H9 (cell line): ENCODE results near the gene SPEG. TPM values are rescaled to one million over a fixed set of nuclear protein-coding genes. Genes with fewer than 3 reads are reported as not detected.

Experiments
- DNase-seq: peaks from one replicate; pipeline ENCODE4 v3.0.0-alpha.2; 2017
- H2AFZ ChIP-seq: one replicate; pipeline ENCODE4 v1.6.1; 2013; ENCODE audit warnings: mild to moderate bottlenecking, low read length, control low read depth, moderate library complexity
- H2AK5ac ChIP-seq: 2 replicates; pipeline ENCODE4 v1.6.1; 2013; ENCODE audit warnings: low read length, control low read depth, mixed read lengths; ENCODE audit not compliant: insufficient read length
- H2BK120ac ChIP-seq: one replicate; pipeline ENCODE4 v1.6.1; 2013; ENCODE audit warnings: low read depth, mild to moderate bottlenecking, low read length, control low read depth, inconsistent platforms; ENCODE audit not compliant: poor library complexity, severe bottlenecking
- H2BK12ac ChIP-seq: 2 replicates; pipeline ENCODE4 v1.6.1; 2013; ENCODE audit warnings: low read length, control low read depth, mixed read lengths, low read depth; ENCODE audit not compliant: insufficient read length
- H2BK15ac ChIP-seq: 2 replicates; pipeline ENCODE4 v1.6.1; 2013; ENCODE audit warnings: low read depth, low read length, control low read depth
- H2BK20ac ChIP-seq: one replicate; pipeline ENCODE4 v1.6.1; 2013; ENCODE audit warnings: low read depth, mild to moderate bottlenecking, low read length, control low read depth, inconsistent platforms; ENCODE audit not compliant: poor library complexity, severe bottlenecking
- H2BK5ac ChIP-seq: 2 replicates; pipeline ENCODE4 v1.6.1; 2013; ENCODE audit warnings: low read length, control low read depth, mixed read lengths; ENCODE audit not compliant: insufficient read length
- H3K14ac ChIP-seq: 2 replicates; pipeline ENCODE4 v1.6.1; 2013; ENCODE audit warnings: low read length, control low read depth; ENCODE audit not compliant: insufficient read depth
- H3K18ac ChIP-seq: 2 replicates; pipeline ENCODE4 v1.6.1; 2013; ENCODE audit warnings: low read depth, mild to moderate bottlenecking, mixed read lengths, low read length, control low read depth; ENCODE audit not compliant: insufficient read length
- H3K23ac ChIP-seq: 2 replicates; pipeline ENCODE4 v1.6.1; 2013; ENCODE audit warnings: low read length, control low read depth, mixed read lengths, low read depth; ENCODE audit not compliant: insufficient read length
- H3K23me2 ChIP-seq: 2 replicates; pipeline ENCODE4 v1.6.1; 2013; ENCODE audit warnings: low read depth, mild to moderate bottlenecking, mixed read lengths, low read length, control low read depth; ENCODE audit not compliant: insufficient read length, poor library complexity, severe bottlenecking
- H3K27ac ChIP-seq: 2 replicates; pipeline ENCODE4 v1.5.1; 2013; ENCODE audit warnings: low read length, control low read depth, mixed read lengths, low read depth; ENCODE audit not compliant: insufficient read length
- H3K27me3 ChIP-seq: 2 replicates; pipeline ENCODE4 v1.6.1; 2013; ENCODE audit warnings: low read length, control low read depth, inconsistent platforms; ENCODE audit not compliant: insufficient read depth
- H3K4ac ChIP-seq: 2 replicates; pipeline ENCODE4 v1.6.1; 2013; ENCODE audit warnings: low read depth, mild to moderate bottlenecking, control low read depth, inconsistent platforms, low read length, moderate library complexity
- H3K4me1 ChIP-seq: 2 replicates; pipeline ENCODE4 v1.6.1; 2013; ENCODE audit warnings: low read length, control low read depth, inconsistent platforms; ENCODE audit not compliant: insufficient read depth
- H3K4me2 ChIP-seq: 2 replicates; pipeline ENCODE4 v1.6.1; 2013; ENCODE audit warnings: low read length, control low read depth, mixed read lengths; ENCODE audit not compliant: insufficient read length, insufficient read depth
- H3K56ac ChIP-seq: 2 replicates; pipeline ENCODE4 v1.6.1; 2013; ENCODE audit warnings: low read depth, mild to moderate bottlenecking, mixed read lengths, low read length, control low read depth; ENCODE audit not compliant: insufficient read length
- H3K79me1 ChIP-seq: 2 replicates; pipeline ENCODE4 v1.6.1; 2013; ENCODE audit warnings: low read depth, mild to moderate bottlenecking, moderate library complexity, low read length, control low read depth, inconsistent platforms; ENCODE audit not compliant: insufficient read depth, poor library complexity, severe bottlenecking
- H3K79me2 ChIP-seq: 2 replicates; pipeline ENCODE4 v1.6.1; 2013; ENCODE audit warnings: low read length, control low read depth, inconsistent platforms; ENCODE audit not compliant: insufficient read depth
- H3K9ac ChIP-seq: 2 replicates; pipeline ENCODE4 v1.6.1; 2013; ENCODE audit warnings: low read length, control low read depth, mixed read lengths; ENCODE audit not compliant: insufficient read length; ENCODE audit errors: extremely low read depth
- H3K9me3 ChIP-seq: one replicate; pipeline ENCODE4 v1.6.1; 2013; ENCODE audit warnings: low read depth, low read length, inconsistent platforms; ENCODE audit not compliant: control insufficient read depth
- H3T11ph ChIP-seq: one replicate; pipeline ENCODE4 v1.6.1; 2013; ENCODE audit warnings: mild to moderate bottlenecking, low read length, control low read depth, inconsistent platforms
- H4K20me1 ChIP-seq: one replicate; pipeline ENCODE4 v1.6.1; 2013; ENCODE audit not compliant: control insufficient read depth, insufficient read length, insufficient read depth
- H4K5ac ChIP-seq: 2 replicates; pipeline ENCODE4 v1.6.1; 2013; ENCODE audit warnings: low read depth, mild to moderate bottlenecking, mixed read lengths, low read length, control low read depth; ENCODE audit not compliant: insufficient read length
- H4K8ac ChIP-seq: replicated peaks from 2 replicates; pipeline ENCODE4 v1.6.1; 2013; ENCODE audit warnings: low read length, control low read depth, mixed read lengths, low read depth; ENCODE audit not compliant: insufficient read length
- H4K91ac ChIP-seq: 2 replicates; pipeline ENCODE4 v1.6.1; 2013; ENCODE audit warnings: low read depth, mild to moderate bottlenecking, moderate library complexity, mixed read lengths, low read length, control low read depth; ENCODE audit not compliant: insufficient read length
- H3K27ac Mint-ChIP-seq, 3 experiments: 2 replicates in 2 of 3; 3 replicates in 1 of 3; pipeline ENCODE4 v1.8.0; 2020 to 2021; ENCODE audit warnings: mixed read lengths in 3 of 3, mild to moderate bottlenecking in 1 of 3, moderate library complexity in 1 of 3
- H3K27me3 Mint-ChIP-seq: 2 replicates; pipeline ENCODE4 v1.8.0; 2021; ENCODE audit warnings: low read depth, mild to moderate bottlenecking, moderate library complexity, mixed read lengths
- H3K36me3 Mint-ChIP-seq, 3 experiments: 2 replicates in 2 of 3; 3 replicates in 1 of 3; pipeline ENCODE4 v1.8.0; 2020 to 2021; ENCODE audit warnings: low read depth in 3 of 3, mixed read lengths in 3 of 3; ENCODE audit not compliant: insufficient read depth in 1 of 3
- H3K4me1 Mint-ChIP-seq, 2 experiments: 2 replicates each; pipeline ENCODE4 v1.8.0; 2020; ENCODE audit warnings: mixed read lengths in 2 of 2
- H3K4me3 Mint-ChIP-seq, 2 experiments: 2 replicates in 1 of 2; 3 replicates in 1 of 2; pipeline ENCODE4 v1.8.0; 2020 to 2021; ENCODE audit warnings: mild to moderate bottlenecking in 2 of 2, mixed read lengths in 2 of 2, moderate library complexity in 1 of 2
- H3K9me3 Mint-ChIP-seq, 2 experiments: 2 replicates in 1 of 2; 3 replicates in 1 of 2; pipeline ENCODE4 v1.8.0; 2020; ENCODE audit warnings: mild to moderate bottlenecking in 2 of 2, mixed read lengths in 2 of 2, moderate library complexity in 1 of 2
- WGBS: extraction: QIAGEN DNeasy Blood & Tissue Kit; methylation state at CpG from one replicate; pipeline ENCODE4 v1.1.7; 2013; ENCODE audit warnings: missing lambda C conversion rate, low lambda C conversion rate, mixed read lengths; ENCODE audit not compliant: insufficient read length; ENCODE audit errors: extremely low coverage; 5-methylcytosine and 5-hydroxymethylcytosine counted together
- total RNA-seq: library from RNA; stranded (reverse); gene quantifications from 2 replicates; pipeline ENCODE4 v1.2.1, GENCODE V29; 2021
- TF ChIP-seq, protein P1 (sequence below): fragments of 200-600 bp; sonication (generic); conservative IDR thresholded peaks from 3 replicates; pipeline ENCODE4 v1.8.0; 2021; ENCODE audit warnings: antibody characterized with exemption, mild to moderate bottlenecking

The SPEG gene
- total RNA-seq, 1 experiment from 2014 or later = 23.7 TPM

DNA sequence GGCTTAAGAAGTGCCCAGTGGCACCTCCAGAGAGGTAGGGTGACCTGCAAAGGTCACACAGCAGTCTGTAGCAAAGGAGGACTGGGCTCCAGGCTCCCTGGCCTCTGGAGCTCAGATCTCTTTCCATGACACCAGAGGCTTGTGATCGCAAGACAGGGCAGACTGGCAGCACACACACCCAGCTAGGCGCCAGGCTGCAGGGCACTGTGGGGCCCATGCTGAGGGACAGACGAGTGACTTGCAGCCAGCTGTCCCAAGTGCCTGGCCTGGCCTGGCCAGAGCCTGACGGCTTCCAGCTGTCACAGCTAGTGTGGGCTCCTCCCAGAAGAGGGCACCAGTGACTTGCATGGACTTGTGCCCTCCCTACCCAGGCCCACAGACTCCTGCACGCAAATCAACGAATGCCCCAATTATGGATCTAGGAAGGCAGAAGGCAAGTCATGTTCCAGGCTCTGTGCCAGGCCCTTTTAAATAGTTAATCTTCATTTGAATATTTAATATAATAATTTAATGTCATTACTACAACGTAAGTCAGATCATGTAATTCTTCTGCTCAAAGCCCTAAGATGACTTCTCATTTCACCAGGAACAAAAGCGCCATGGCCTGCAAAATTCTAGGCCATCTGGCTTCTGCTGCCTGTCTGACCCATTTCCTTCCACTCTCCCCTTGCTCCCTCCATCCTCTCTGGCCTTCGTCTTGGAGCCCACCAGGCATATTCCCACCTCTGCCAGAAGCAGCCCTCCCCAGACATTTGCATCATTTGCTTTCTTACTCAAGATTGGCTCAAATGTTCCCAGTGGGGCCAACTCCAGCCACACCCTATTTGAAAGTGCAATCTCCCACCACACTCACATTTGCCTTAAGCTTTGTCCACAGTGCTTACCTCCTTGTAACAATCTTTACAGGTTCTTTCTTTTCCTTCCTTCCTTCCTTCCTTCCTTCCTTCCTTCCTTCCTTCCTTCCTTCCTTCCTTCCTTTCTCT lies 3.7 kb upstream of the SPEG start:
- no CpG with 5 or more reads among the region's 9 CpGs for WGBS
- no peak overlapping the region for H3K27ac Mint-ChIP-seq
- Histone ChIP-seq H3K18ac (no peak overlapping the region), H3K23me2 (peaks cover 6% of the 10 kb centered on the region), H4K8ac (no peak overlapping the region), H3K27ac (no peak overlapping the region), H3K4me2 (no peak overlapping the region), H2BK5ac (no peak overlapping the region), H3K56ac (no peak overlapping the region), H3K23ac (no peak overlapping the region), H3K79me1 (no peaks in the 10 kb centered on the region), H2AK5ac (no peak overlapping the region), H2BK120ac (no peak overlapping the region), H2BK15ac (no peak overlapping the region), H3K4ac (no peak overlapping the region), H4K5ac (no peak overlapping the region), H4K20me1 (no peaks in the 10 kb centered on the region), H3K9me3 (no peaks in the 10 kb centered on the region), H2AFZ (no peak overlapping the region), H4K91ac (no peak overlapping the region), H3K9ac (no peak overlapping the region), H3K27me3 (no peaks in the 10 kb centered on the region), H3T11ph (no peak overlapping the region), H2BK20ac (no peak overlapping the region), H3K14ac (no peak overlapping the region), H2BK12ac (no peak overlapping the region), H3K4me1 (peaks cover 2% of the 10 kb centered on the region; the same call in 1 of the 2 replicates), H3K79me2 (no peaks in the 10 kb centered on the region)
- peak; percentile 62 for DNase-seq
- no peak overlapping the region for H3K4me3 Mint-ChIP-seq
- peaks cover 9 to 17% of the 10 kb centered on the region in 2 experiments for H3K4me1 Mint-ChIP-seq
- TF ChIP-seq, protein P1, sequence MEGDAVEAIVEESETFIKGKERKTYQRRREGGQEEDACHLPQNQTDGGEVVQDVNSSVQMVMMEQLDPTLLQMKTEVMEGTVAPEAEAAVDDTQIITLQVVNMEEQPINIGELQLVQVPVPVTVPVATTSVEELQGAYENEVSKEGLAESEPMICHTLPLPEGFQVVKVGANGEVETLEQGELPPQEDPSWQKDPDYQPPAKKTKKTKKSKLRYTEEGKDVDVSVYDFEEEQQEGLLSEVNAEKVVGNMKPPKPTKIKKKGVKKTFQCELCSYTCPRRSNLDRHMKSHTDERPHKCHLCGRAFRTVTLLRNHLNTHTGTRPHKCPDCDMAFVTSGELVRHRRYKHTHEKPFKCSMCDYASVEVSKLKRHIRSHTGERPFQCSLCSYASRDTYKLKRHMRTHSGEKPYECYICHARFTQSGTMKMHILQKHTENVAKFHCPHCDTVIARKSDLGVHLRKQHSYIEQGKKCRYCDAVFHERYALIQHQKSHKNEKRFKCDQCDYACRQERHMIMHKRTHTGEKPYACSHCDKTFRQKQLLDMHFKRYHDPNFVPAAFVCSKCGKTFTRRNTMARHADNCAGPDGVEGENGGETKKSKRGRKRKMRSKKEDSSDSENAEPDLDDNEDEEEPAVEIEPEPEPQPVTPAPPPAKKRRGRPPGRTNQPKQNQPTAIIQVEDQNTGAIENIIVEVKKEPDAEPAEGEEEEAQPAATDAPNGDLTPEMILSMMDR = peak; percentile 38; the same call in 2 of the 3 replicates
- H3K9me3 Mint-ChIP-seq = no peaks in the 10 kb centered on the region; a peak in 1 of 5 replicates
- no peaks in the 10 kb centered on the region for H3K36me3 Mint-ChIP-seq
- H3K27me3 Mint-ChIP-seq = peaks cover 18% of the 10 kb centered on the region
